ENCODE data around the gene NKX2-1. TPM values are rescaled to one million over a fixed set of nuclear protein-coding genes. Genes with fewer than 3 reads are reported as not detected.

NKX2-1 gene
- total RNA-seq, 1 donor from 2014 or later: not detected

- Mint-ChIP-seq H3K27ac (ENCODE audit: unreplicated experiment) (no peak overlapping the region), H3K36me3 (ENCODE audit: low read depth, unreplicated experiment) (no peaks in the 10 kb centered on the region), H3K4me3 (ENCODE audit: unreplicated experiment) (no peak overlapping the region), H3K4me1 (ENCODE audit: unreplicated experiment) (peaks cover 18% of the 10 kb centered on the region), H3K9me3 (ENCODE audit: unreplicated experiment) (no peaks in the 10 kb centered on the region), H3K27me3 (ENCODE audit: unreplicated experiment) (peaks cover 40% of the 10 kb centered on the region)
- no peak for DNase-seq (ENCODE audit: low spot score)
- TF ChIP-seq CTCF (IDR thresholded peaks at IDR 0.05; ENCODE audit: unreplicated experiment): no peak
Observed at GRCh38 chr14:36505181-36505815, 14.7 kb downstream of the NKX2-1 start.

GRCh38 chr14:36504771-36505175 is 15.3 kb downstream of the NKX2-1 start:
- Mint-ChIP-seq H3K4me1 (ENCODE audit: unreplicated experiment) (peaks cover 15% of the 10 kb centered on the region), H3K4me3 (ENCODE audit: unreplicated experiment) (no peak overlapping the region)
- no peak for TF ChIP-seq CTCF (IDR thresholded peaks at IDR 0.05; ENCODE audit: unreplicated experiment)

GRCh38 chr14:36503771-36504741 is 16.0 kb downstream of the NKX2-1 start:
- no peaks in the 10 kb centered on the region for H3K36me3 Mint-ChIP-seq (ENCODE audit: low read depth, unreplicated experiment)
- H3K9me3 Mint-ChIP-seq (ENCODE audit: unreplicated experiment): no peaks in the 10 kb centered on the region
- peaks cover 29% of the 10 kb centered on the region for H3K27me3 Mint-ChIP-seq (ENCODE audit: unreplicated experiment)
- H3K4me1 Mint-ChIP-seq (ENCODE audit: unreplicated experiment): peaks cover 12% of the 10 kb centered on the region
- H3K4me3 Mint-ChIP-seq (ENCODE audit: unreplicated experiment): peak overlapping the region; percentile 4
- no peak for DNase-seq (ENCODE audit: low spot score)
- TF ChIP-seq CTCF (IDR thresholded peaks at IDR 0.05; ENCODE audit: unreplicated experiment): no peak
- no peak overlapping the region for H3K27ac Mint-ChIP-seq (ENCODE audit: unreplicated experiment)

More at GRCh38 chr14:36504771-36505175, 15.3 kb downstream of the NKX2-1 start:
- Mint-ChIP-seq H3K36me3 (ENCODE audit: low read depth, unreplicated experiment) (no peaks in the 10 kb centered on the region), H3K27ac (ENCODE audit: unreplicated experiment) (no peak overlapping the region), H3K27me3 (ENCODE audit: unreplicated experiment) (peaks cover 36% of the 10 kb centered on the region), H3K9me3 (ENCODE audit: unreplicated experiment) (no peaks in the 10 kb centered on the region)
- no peak for DNase-seq (ENCODE audit: low spot score)

- Mint-ChIP-seq H3K4me3 (ENCODE audit: unreplicated experiment) (no peak overlapping the region), H3K36me3 (ENCODE audit: low read depth, unreplicated experiment) (no peaks in the 10 kb centered on the region), H3K27ac (ENCODE audit: unreplicated experiment) (no peak overlapping the region), H3K4me1 (ENCODE audit: unreplicated experiment) (peaks cover 12% of the 10 kb centered on the region), H3K27me3 (ENCODE audit: unreplicated experiment) (peaks cover 27% of the 10 kb centered on the region), H3K9me3 (ENCODE audit: unreplicated experiment) (no peaks in the 10 kb centered on the region)
- TF ChIP-seq CTCF (IDR thresholded peaks at IDR 0.05; ENCODE audit: unreplicated experiment): no peak
- no peak for DNase-seq (ENCODE audit: low spot score)
Observed at GRCh38 chr14:36502558-36503508, 17.2 kb downstream of the NKX2-1 start.

Measured in endothelial cell (in vitro differentiated cells).